Measurements from ENCODE around the gene LBHD2. TPM values are rescaled to one million over a fixed set of nuclear protein-coding genes. Genes with fewer than 3 reads are reported as not detected.

LBHD2 gene
- total and polyA plus RNA-seq, 10 of the 15 experiments (the other 5 are each of a cell fraction or from before 2014, with no cell fraction given): not detected

GRCh38 chr14:103109535-103110441 is 25.8 kb downstream of the LBHD2 start:
- H3K27me3 ChIP-seq (replicated peaks in 1 of 2; ENCODE audit: control insufficient read depth in 2 of 2, insufficient read depth in 2 of 2, low read length in 1 of 2): no peaks in the 10 kb centered on the region
- peak overlapping the region; percentile 38; the same call in 1 of the 2 replicates for H3K4me2 ChIP-seq (ENCODE audit: control insufficient read depth, insufficient read depth)
- no peak overlapping the region for H3K4me3 ChIP-seq
- CTCF ChIA-PET: interaction anchor here (1.2 to 4.1 kb wide), 5 partner anchors 9 to 32 kb away, joined by 3 to 32 read pairs (median 4); no protein-coding TSS in a partner anchor
- TF ChIP-seq TCF12 (IDR thresholded peaks at IDR 0.05; ENCODE audit: low read depth, low read length) (0 out of 2 replicates have a peak, but pooled peaks have one; percentile 23), E2F8 (IDR thresholded peaks at IDR 0.05; ENCODE audit: low read depth, partially characterized antibody) (no peak), GATAD2B (conservative IDR thresholded peaks at IDR 0.05; ENCODE audit: low read depth) (peak; percentile 66)
- DNase-seq (ENCODE audit: low read depth, low spot score): no peak
- H3K79me2 ChIP-seq (ENCODE audit: control insufficient read depth, insufficient read depth, low read length): no peaks in the 10 kb centered on the region
- SMC1A ChIA-PET (ENCODE audit: uncharacterized antibody, unreplicated experiment): interaction anchor here (0.6 to 4.9 kb wide), 3 partner anchors 31 to 75 kb away, joined by 3 to 22 read pairs (median 4); no protein-coding TSS in a partner anchor
- FAIRE-seq: no peak
- BruUV-seq (replicated peaks): no TSS peak
- H3K4me1 ChIP-seq (ENCODE audit: control insufficient read depth, insufficient read depth, low read length): peaks cover 73% of the 10 kb centered on the region
- H2AFZ ChIP-seq (ENCODE audit: control insufficient read depth, low read depth, low read length): no peak overlapping the region
- POLR2A ChIA-PET: interaction anchor here (0.9 to 1.6 kb wide), 3 partner anchors 9 to 31 kb away, joined by 3 to 7 read pairs (median 4); partner anchors contain the start of gene TNFAIP2
- in situ Hi-C loops (cut with MboI) (loop anchor here (5.0 kb wide), 1 partner anchor 73 kb away; no protein-coding TSS in a partner anchor), intact Hi-C loops (cut with micrococcal nuclease; ENCODE audit: unreplicated experiment) (no loop called here)
- peak overlapping the region; percentile 79 for H3K27ac ChIP-seq (ENCODE audit: control insufficient read depth, insufficient read depth)
- RAD21 ChIA-PET (ENCODE audit: unreplicated experiment): interaction anchor here (1.6 to 4.2 kb wide), 2 partner anchors 16 to 31 kb away, joined by 3 to 40 read pairs; no protein-coding TSS in a partner anchor
- H3K9ac ChIP-seq (ENCODE audit: control insufficient read depth, insufficient read depth, low read length): no peak overlapping the region
- H3K36me3 ChIP-seq (ENCODE audit: control insufficient read depth in 2 of 2, insufficient read depth in 2 of 2, low read length in 1 of 2): no peaks in the 10 kb centered on the region
- no peaks in the 10 kb centered on the region for H3K9me3 ChIP-seq (replicated peaks; ENCODE audit: control insufficient read depth, insufficient read depth, low read length)
- no peaks in the 10 kb centered on the region for H4K20me1 ChIP-seq (ENCODE audit: control insufficient read depth, insufficient read depth)
- no peak for ATAC-seq
- 72% methylated on average over 28 of the region's 32 CpGs for WGBS (ENCODE audit: insufficient coverage, insufficient replicate concordance, low lambda C conversion rate, missing lambda C conversion rate)
